ENCODE measurements around the gene EPHB2. TPM values are rescaled to one million over a fixed set of nuclear protein-coding genes. Genes with fewer than 3 reads are reported as not detected.

Gene EPHB2
- total and polyA plus RNA-seq, 2 donors (not counting 1 experiment from before 2014, with no cell fraction given) = 0.07 to 0.39 TPM

- intact Hi-C loops (cut with micrococcal nuclease) = no loop called here
- DNase-seq (no peak), ATAC-seq (ENCODE audit: low read depth) (no peak)
- Mint-ChIP-seq H3K9me3 (ENCODE audit: insufficient read depth) (no peaks in the 10 kb centered on the region), H3K4me3 (no peak overlapping the region), H3K4me1 (no peaks in the 10 kb centered on the region), H3K27ac (no peak overlapping the region), H3K27me3 (peaks cover 10% of the 10 kb centered on the region)
- H3K4me3 ChIP-seq (ENCODE audit: control extremely low read depth in 1 of 5, extremely low read depth in 1 of 5, insufficient read depth in 1 of 5, low read depth in 2 of 5, low read length in 4 of 5) = no peak overlapping the region
- H3K79me2 ChIP-seq (ENCODE audit: control insufficient read depth, insufficient read depth, low read length) = no peaks in the 10 kb centered on the region
- no peak overlapping the region for H3K27ac ChIP-seq (ENCODE audit: low read length in 2 of 2)
- ChIA-PET CTCF (no interaction called here), POLR2A (no interaction called here)
- H2AFZ ChIP-seq (ENCODE audit: insufficient read depth, low read depth, low read length, poor library complexity, severe bottlenecking) = no peak overlapping the region
- TF ChIP-seq EZH2 (IDR thresholded peaks at IDR 0.05; ENCODE audit: borderline replicate concordance, insufficient read depth, low read depth, low read length, poor library complexity, severe bottlenecking) (no peak), CTCF (IDR thresholded peaks at IDR 0.05) (no peak)
- no peaks in the 10 kb centered on the region for H4K20me1 ChIP-seq (ENCODE audit: control insufficient read depth, insufficient read depth, low read length, poor library complexity, severe bottlenecking)
- no peaks in the 10 kb centered on the region for H3K9me3 ChIP-seq (ENCODE audit: control extremely low read depth in 1 of 3, control insufficient read depth in 2 of 3, insufficient read depth in 1 of 3, low read length in 2 of 3)
- no peaks in the 10 kb centered on the region for H3K36me3 ChIP-seq (replicated peaks in 1 of 2; ENCODE audit: control extremely low read depth in 1 of 2, control insufficient read depth in 1 of 2, extremely low read depth in 1 of 2, insufficient read depth in 2 of 2, low read length in 1 of 2)
- 88% methylated on average over 9 of the region's 9 CpGs for WGBS (ENCODE audit: insufficient coverage)
- no peak overlapping the region for H3K4me2 ChIP-seq (replicated peaks; ENCODE audit: low read depth, low read length, poor library complexity, severe bottlenecking)
- no peaks in the 10 kb centered on the region for H3K27me3 ChIP-seq (replicated peaks in 1 of 4; ENCODE audit: control extremely low read depth in 1 of 4, control insufficient read depth in 3 of 4, insufficient read depth in 4 of 4, low read length in 3 of 4)
- H3K4me1 ChIP-seq (ENCODE audit: control insufficient read depth in 2 of 2, insufficient read depth in 2 of 2, low read length in 2 of 2) = no peaks in the 10 kb centered on the region
- no peak overlapping the region for H3K9ac ChIP-seq (ENCODE audit: low read length)
Observed at GRCh38 chr1:22767852-22768251, 57.2 kb downstream of the EPHB2 start.

GRCh38 chr1:22769932-22770331, 59.3 kb downstream of the EPHB2 start:
- no peak overlapping the region for H2AFZ ChIP-seq (ENCODE audit: insufficient read depth, low read depth, low read length, poor library complexity, severe bottlenecking)
- POLR2A ChIA-PET = no interaction called here
- H3K4me3 Mint-ChIP-seq = no peak overlapping the region

More at GRCh38 chr1:22769932-22770331, 59.3 kb downstream of the EPHB2 start:
- H3K4me2 ChIP-seq (replicated peaks; ENCODE audit: low read depth, low read length, poor library complexity, severe bottlenecking) = no peak overlapping the region
- no peak overlapping the region for H3K4me3 ChIP-seq (ENCODE audit: control extremely low read depth in 1 of 5, extremely low read depth in 1 of 5, insufficient read depth in 1 of 5, low read depth in 2 of 5, low read length in 4 of 5)
- H3K4me1 ChIP-seq (ENCODE audit: control insufficient read depth in 2 of 2, insufficient read depth in 2 of 2, low read length in 2 of 2) = no peaks in the 10 kb centered on the region
- no peaks in the 10 kb centered on the region for H4K20me1 ChIP-seq (ENCODE audit: control insufficient read depth, insufficient read depth, low read length, poor library complexity, severe bottlenecking)
- H3K36me3 ChIP-seq (replicated peaks in 1 of 2; ENCODE audit: control extremely low read depth in 1 of 2, control insufficient read depth in 1 of 2, extremely low read depth in 1 of 2, insufficient read depth in 2 of 2, low read length in 1 of 2) = no peaks in the 10 kb centered on the region
- CTCF ChIA-PET = no interaction called here
- Mint-ChIP-seq H3K4me1 (no peaks in the 10 kb centered on the region), H3K27me3 (peaks cover 17% of the 10 kb centered on the region), H3K9me3 (ENCODE audit: insufficient read depth) (no peaks in the 10 kb centered on the region), H3K27ac (no peak overlapping the region)
- 96% methylated on average over 6 of the region's 6 CpGs for WGBS (ENCODE audit: insufficient coverage)
- intact Hi-C loops (cut with micrococcal nuclease) = no loop called here
- no peak overlapping the region for H3K27ac ChIP-seq (ENCODE audit: low read length in 2 of 2)
- ATAC-seq (ENCODE audit: low read depth) (no peak), DNase-seq (no peak)
- H3K9ac ChIP-seq (ENCODE audit: low read length) = no peak overlapping the region
- no peak for TF ChIP-seq CTCF (IDR thresholded peaks at IDR 0.05)
- no peak for TF ChIP-seq EZH2 (IDR thresholded peaks at IDR 0.05; ENCODE audit: borderline replicate concordance, insufficient read depth, low read depth, low read length, poor library complexity, severe bottlenecking)
- H3K9me3 ChIP-seq (ENCODE audit: control extremely low read depth in 1 of 3, control insufficient read depth in 2 of 3, insufficient read depth in 1 of 3, low read length in 2 of 3) = no peaks in the 10 kb centered on the region
- H3K27me3 ChIP-seq (replicated peaks in 1 of 4; ENCODE audit: control extremely low read depth in 1 of 4, control insufficient read depth in 3 of 4, insufficient read depth in 4 of 4, low read length in 3 of 4) = no peaks in the 10 kb centered on the region
- no peaks in the 10 kb centered on the region for H3K79me2 ChIP-seq (ENCODE audit: control insufficient read depth, insufficient read depth, low read length)

Data from B cell (primary cell).